NCI-H1092 (cell line): ENCODE results near the gene ALG8.
"Not testable (repeated sequence)": the region's sequence is repeated elsewhere in the genome, so short reads cannot be mapped to it uniquely, and the experiment has no call there.

Experiments used
- DNase-seq: peaks from one replicate; lab custom pipeline; 2025; lab: John Stamatoyannopoulos, UW

ALG8 gene

DNA sequence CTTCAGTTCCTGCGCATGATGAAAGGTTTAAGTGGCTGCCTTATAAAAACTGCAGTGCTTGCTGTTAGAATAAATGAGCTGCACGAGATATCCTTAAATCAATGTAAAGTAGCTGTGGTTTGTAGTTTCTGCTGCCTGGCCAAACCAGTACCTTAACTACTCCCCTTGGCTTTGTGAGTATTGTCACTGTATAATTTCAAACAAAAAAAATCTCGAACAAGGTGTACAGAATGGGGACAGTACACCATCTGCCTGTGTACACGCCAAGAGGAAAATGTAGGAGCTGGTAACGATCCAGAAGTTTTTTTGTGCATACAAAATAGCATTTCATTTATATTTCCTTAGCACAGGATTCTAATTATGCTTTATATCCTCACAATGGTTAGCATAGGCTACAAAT lies 39.2 kb downstream of the ALG8 start:
- peak; percentile 83 for DNase-seq

- peak; percentile 53 for DNase-seq
Observed at GRCh38 chr11:78099666-78100065, 39.8 kb downstream of the ALG8 start.

GRCh38 chr11:78097666-78098385 lies 41.6 kb downstream of the ALG8 start:
- no peak for DNase-seq

- DNase-seq = no peak
Observed at GRCh38 chr11:78094250-78094649, 45.2 kb downstream of the ALG8 start.

- not testable (repeated sequence) for DNase-seq
Observed at GRCh38 chr11:78086521-78087074, 52.8 kb downstream of the ALG8 start.

DNA sequence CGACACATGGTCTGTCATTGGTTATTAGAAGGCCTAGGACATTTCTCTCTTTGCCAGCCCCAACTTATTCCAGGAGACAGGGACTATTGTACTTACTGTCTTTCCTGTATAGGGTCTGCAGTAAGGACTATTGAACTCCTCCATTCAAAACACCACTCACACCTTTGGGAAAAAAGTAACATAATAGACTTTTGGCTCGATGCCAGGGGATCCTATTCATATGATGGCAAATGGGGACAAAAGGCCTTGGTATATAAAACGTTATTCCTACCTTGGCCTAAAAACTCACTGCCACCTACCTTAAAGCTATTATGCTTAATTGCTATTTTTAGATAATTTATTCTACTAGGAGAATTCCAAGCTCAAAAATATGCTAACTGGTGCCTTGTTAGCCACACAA lies 53.5 kb downstream of the ALG8 start:
- DNase-seq = no peak

- DNase-seq = not testable (repeated sequence)
Observed at GRCh38 chr11:78084506-78084905, 54.9 kb downstream of the ALG8 start.

GRCh38 chr11:78083021-78083420 lies 56.4 kb downstream of the ALG8 start:
- no peak for DNase-seq

DNA sequence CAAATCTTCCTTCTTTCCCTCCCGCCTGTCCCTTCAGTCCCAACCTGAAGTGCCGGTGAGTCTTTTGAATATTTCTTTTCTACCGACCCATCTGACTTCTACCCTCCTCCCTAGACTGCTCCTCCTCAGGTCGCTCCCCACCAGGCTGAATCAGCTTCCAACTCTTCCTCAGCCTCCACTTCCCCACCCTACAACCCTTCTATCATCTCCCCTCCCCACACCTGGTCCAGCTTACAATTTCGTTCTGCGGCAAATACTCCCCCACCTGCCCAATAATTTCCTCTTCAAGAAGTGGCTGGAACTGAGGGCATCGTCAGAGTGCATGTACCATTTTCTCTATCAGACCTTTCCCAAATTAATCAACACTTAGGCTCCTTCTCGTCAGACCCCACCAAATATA lies 57.3 kb downstream of the ALG8 start:
- no peak for DNase-seq

GRCh38 chr11:78081583-78081982 lies 57.8 kb downstream of the ALG8 start:
- no peak for DNase-seq

DNA sequence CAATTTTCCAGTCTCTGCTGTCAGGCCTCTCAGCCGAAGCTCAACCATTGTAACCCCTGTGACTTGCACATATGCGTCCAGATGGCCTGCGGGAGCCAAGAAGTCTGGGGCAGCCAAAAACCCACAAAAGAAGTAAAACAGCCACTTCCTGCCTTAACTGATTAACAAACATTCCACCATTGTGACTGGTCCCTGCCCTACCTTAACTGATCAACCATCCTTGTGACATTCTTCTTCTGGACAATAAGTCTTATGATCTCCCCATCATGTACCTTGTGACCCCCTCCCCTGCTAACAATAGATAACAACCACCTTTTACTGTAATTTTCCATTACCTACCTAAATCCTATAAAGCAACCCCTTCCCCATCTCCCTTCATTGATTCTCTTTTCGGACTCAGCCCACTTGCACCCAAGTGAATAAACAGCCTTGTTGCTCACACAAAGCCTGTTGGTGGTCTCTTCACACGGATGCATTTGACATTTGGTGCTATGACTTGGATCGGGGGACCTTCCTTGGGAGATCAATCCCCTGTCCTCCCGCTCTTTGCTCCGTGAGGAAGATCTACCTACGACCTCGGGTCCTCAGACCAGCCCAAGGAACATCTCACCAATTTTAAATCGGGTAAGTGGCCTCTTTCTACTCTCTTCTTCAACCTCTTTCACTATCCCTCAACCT lies 58.5 kb downstream of the ALG8 start:
- DNase-seq = no peak

DNA sequence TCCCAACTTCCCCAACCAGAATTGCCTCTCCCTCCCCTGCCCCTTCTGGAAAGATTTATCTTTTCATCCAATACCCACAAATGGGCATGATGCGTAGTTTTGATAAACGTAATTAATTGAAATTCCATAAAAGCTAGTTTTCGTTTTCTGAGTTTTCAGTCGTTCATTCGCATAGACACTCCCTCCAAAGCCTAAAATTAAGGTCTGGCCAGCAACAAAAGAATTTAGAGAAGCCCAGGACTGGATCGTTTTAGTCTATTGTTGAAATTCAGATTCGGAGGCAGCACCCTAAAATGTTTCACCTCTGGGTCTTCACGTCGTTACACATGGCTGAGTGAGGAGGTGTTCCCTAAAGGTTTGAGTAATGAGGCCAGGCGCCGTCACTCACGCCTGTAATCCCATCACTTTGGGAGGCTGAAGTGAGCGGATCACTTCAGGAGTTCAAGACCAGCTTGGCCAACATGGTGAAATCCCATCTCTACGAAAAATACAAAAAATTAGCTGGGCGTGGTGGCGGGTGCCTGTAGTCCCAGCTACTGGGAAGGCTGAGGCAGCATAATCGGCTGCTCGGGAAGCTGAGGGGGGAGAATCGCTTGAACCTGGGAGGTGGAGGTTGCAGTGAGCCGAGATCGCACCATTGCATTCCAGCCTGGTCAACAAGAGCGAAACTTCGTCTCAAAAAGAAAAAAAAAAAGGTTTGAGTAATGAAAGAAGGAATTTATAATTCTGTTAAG lies 59.2 kb downstream of the ALG8 start:
- DNase-seq = no peak

GRCh38 chr11:78079232-78080083 lies 60.0 kb downstream of the ALG8 start, which contains the start of gene NDUFC2:
Gene NDUFC2, minus strand, starts transcription at chr11:78079862. Its CDS starts 118 bp downstream, at chr11:78079744.
- peak; percentile 85 for DNase-seq

DNA sequence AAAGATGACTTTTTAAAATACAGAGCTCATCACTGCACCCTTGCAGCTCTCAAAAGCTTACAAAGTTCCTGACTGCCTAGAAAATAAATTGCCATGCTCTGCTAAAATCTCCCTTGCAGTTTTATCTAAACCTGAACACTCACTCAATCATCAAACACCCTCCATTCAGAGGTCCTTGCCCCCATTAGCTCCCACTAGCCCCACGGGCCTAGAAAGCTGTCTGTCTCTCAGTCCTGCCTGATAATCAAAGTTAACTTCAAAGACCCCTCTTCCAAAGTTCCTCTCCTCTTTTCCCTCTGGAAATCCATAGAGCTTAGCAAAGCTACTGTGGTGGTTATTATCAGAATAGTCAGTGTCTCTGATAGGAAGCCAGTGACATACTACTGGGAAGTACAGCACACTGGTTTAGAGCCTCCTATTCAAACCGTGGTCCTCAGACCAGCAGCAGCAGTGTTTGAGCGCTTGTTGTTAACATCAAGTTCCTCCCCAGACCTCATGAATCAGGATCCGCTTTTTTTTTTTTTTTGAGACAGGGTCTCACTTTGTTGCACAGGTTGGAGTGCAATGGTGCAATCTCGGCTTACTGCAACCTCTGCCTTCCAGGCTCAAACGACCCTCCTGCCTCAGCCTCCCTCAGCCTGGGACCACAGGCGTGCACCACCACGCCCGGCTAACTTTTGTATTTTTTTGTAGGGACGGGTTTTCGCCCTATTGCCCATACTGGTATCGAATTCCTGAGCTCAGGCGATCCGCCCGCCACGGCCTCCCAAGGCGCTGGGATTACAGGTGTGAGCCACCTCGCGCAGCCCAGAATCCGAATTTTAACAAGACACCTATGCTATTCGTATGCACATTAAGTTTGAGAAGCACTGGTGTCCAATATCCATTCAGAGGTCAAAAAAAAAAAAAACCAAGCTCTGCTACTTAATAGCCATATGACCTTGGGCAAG lies 60.9 kb downstream of the ALG8 start:
- DNase-seq = no peak

DNA sequence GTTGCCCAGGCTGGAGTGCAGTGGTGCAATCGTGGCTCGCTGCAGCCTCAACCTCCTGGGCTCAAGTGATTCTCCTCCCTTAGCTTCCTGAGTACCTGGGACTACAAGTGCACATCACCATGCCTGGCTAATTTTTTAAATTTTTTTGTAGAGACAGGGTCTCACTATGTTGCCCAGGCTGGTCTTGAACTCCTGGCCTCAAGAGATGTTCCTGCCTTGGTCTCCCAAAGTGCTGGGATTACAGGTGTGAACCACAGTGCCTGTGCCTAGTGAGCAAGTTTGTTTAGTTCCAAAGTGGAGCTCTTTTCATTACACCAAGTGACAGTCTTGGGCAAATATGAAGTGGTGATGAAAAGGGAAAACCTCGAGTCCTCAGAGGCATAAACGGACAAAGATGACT lies 61.8 kb downstream of the ALG8 start:
- not testable (repeated sequence) for DNase-seq

- no peak for DNase-seq
Observed at GRCh38 chr11:78076733-78077403, 62.6 kb downstream of the ALG8 start.

- DNase-seq = no peak
Observed at GRCh38 chr11:78074756-78075155, 64.7 kb downstream of the ALG8 start.

GRCh38 chr11:78072455-78072854 lies 67.0 kb downstream of the ALG8 start:
- no peak for DNase-seq

GRCh38 chr11:78071717-78072116 lies 67.7 kb downstream of the ALG8 start:
- no peak for DNase-seq

DNA sequence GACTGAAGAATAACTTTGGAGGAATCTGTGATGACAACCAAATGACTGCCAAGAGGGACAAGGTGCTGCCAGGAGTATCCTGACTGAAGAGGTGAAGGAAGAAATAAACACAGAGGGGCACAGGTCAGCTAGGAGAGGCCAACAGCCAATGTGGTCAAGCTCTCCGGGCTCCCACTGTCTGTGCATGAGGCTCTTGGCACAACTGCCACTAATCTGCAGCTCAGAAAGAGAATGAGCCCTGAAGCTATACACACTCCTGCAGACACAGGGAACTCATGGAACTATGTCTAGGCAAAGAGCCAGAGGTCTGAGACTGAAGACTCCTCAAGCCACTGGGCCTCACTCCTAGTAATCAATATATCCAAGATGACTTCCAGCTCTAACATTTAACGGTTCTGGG lies 68.8 kb downstream of the ALG8 start:
- DNase-seq = no peak
